GM23338 (cell line): ENCODE data around the gene SULF2. TPM values are rescaled to one million over a fixed set of nuclear protein-coding genes. Genes with fewer than 3 reads are reported as not detected.

Experiments used
- ATAC-seq: fragments of 200-7000 bp; cut with Tn5 transposase; 3 replicates; pipeline ENCODE4 v1.9.1; 2020
- DNase-seq: peaks from one replicate; pipeline ENCODE4 v3.0.0-alpha.2; 2015; ENCODE audit warnings: low spot score
- H2AFZ ChIP-seq: fragments of 200-600 bp; sonication (generic); 2 replicates; pipeline ENCODE4 v1.8.0; 2016; ENCODE audit warnings: antibody characterized with exemption, mild to moderate bottlenecking, moderate library complexity
- H3F3A ChIP-seq: fragments of 200-600 bp; sonication (generic); replicated peaks from 2 replicates; pipeline ENCODE4 v1.8.0; 2017; ENCODE audit warnings: antibody characterized with exemption, mixed run types, low read depth
- H3K27ac ChIP-seq: fragments of 200-600 bp; sonication (generic); 2 replicates; pipeline ENCODE4 v1.6.1; 2016; ENCODE audit warnings: low read depth
- H3K27me3 ChIP-seq: fragments of 200-600 bp; sonication (generic); 2 replicates; pipeline ENCODE4 v1.8.0; 2016; ENCODE audit warnings: mild to moderate bottlenecking, mixed run types, moderate library complexity; ENCODE audit not compliant: insufficient read depth
- H3K36me3 ChIP-seq: fragments of 200-600 bp; sonication (generic); 2 replicates; pipeline ENCODE4 v1.8.0; 2016; ENCODE audit warnings: mild to moderate bottlenecking; ENCODE audit not compliant: insufficient read depth
- H3K4me1 ChIP-seq: fragments of 200-600 bp; sonication (generic); 2 replicates; pipeline ENCODE4 v1.8.0; 2016; ENCODE audit warnings: mild to moderate bottlenecking, moderate library complexity; ENCODE audit not compliant: insufficient read depth
- H3K4me2 ChIP-seq: fragments of 200-600 bp; sonication (generic); 2 replicates; pipeline ENCODE4 v1.7.1; 2017; ENCODE audit warnings: mixed run types
- H3K4me3 ChIP-seq: fragments of 200-600 bp; sonication (generic); 2 replicates; pipeline ENCODE4 v1.6.1; 2016; ENCODE audit warnings: mixed run types
- H3K79me2 ChIP-seq: fragments of 200-600 bp; sonication (generic); replicated peaks from 2 replicates; pipeline ENCODE4 v1.8.0; 2017; ENCODE audit warnings: mild to moderate bottlenecking; ENCODE audit not compliant: insufficient read depth
- H3K9me2 ChIP-seq: fragments of 200-600 bp; sonication (generic); 2 replicates; pipeline ENCODE4 v1.8.0; 2017; ENCODE audit not compliant: insufficient read depth
- H4K20me1 ChIP-seq: fragments of 200-600 bp; sonication (generic); replicated peaks from 2 replicates; pipeline ENCODE4 v1.8.0; 2017; ENCODE audit warnings: mild to moderate bottlenecking; ENCODE audit not compliant: insufficient read depth
- H3K27ac Mint-ChIP-seq: 2 replicates; pipeline ENCODE4 v1.8.0; 2020; ENCODE audit warnings: inconsistent platforms, mild to moderate bottlenecking, moderate library complexity, mixed read lengths
- H3K27me3 Mint-ChIP-seq: 3 replicates; pipeline ENCODE4 v1.8.0; 2022; ENCODE audit warnings: low read depth, mild to moderate bottlenecking, moderate library complexity, mixed read lengths, inconsistent platforms; ENCODE audit not compliant: insufficient read depth, poor library complexity
- H3K36me3 Mint-ChIP-seq: 3 replicates; pipeline ENCODE4 v1.8.0; 2021; ENCODE audit warnings: low read depth, mild to moderate bottlenecking, inconsistent platforms, moderate library complexity, mixed read lengths
- H3K4me1 Mint-ChIP-seq: 3 replicates; pipeline ENCODE4 v1.8.0; 2020; ENCODE audit warnings: mild to moderate bottlenecking, inconsistent platforms, mixed read lengths
- H3K4me3 Mint-ChIP-seq: 3 replicates; pipeline ENCODE4 v1.8.0; 2021; ENCODE audit warnings: moderate library complexity, mild to moderate bottlenecking, inconsistent platforms, mixed read lengths
- H3K9me3 Mint-ChIP-seq: 3 replicates; pipeline ENCODE4 v1.8.0; 2020; ENCODE audit warnings: moderate library complexity, mild to moderate bottlenecking, inconsistent platforms, mixed read lengths
- CREB1 ChIP-seq: fragments of 250-450 bp; sonication (Bioruptor Pico); IDR thresholded peaks from 2 replicates; pipeline ENCODE4 v1.5.0; 2020; ENCODE audit warnings: low read depth, mild to moderate bottlenecking, moderate library complexity
- EZH2 ChIP-seq: fragments of 200-600 bp; sonication (generic); IDR thresholded peaks from one replicate; pipeline ENCODE4 v1.8.0; 2017; ENCODE audit warnings: antibody characterized with exemption, mild to moderate bottlenecking, low read depth; ENCODE audit not compliant: unreplicated experiment
- JUNB ChIP-seq: IDR thresholded peaks from one replicate; pipeline ENCODE4 v1.6.1; 2016; ENCODE audit warnings: antibody characterized with exemption; ENCODE audit not compliant: unreplicated experiment
- NANOG ChIP-seq: IDR thresholded peaks from 2 replicates; pipeline ENCODE4 v1.6.1; 2016; ENCODE audit warnings: antibody characterized with exemption, borderline replicate concordance
- POLR2AphosphoS5 ChIP-seq: IDR thresholded peaks from 2 replicates; pipeline ENCODE4 v1.6.1; 2016; ENCODE audit warnings: antibody characterized with exemption, low read depth
- ZNF114 ChIP-seq: fragments of 250-450 bp; sonication (Bioruptor Pico); IDR thresholded peaks from 2 replicates; pipeline ENCODE4 v1.5.0; 2020; ENCODE audit warnings: mild to moderate bottlenecking, moderate library complexity
- ZNF331 ChIP-seq: fragments of 250-450 bp; sonication (Bioruptor Pico); IDR thresholded peaks from 2 replicates; pipeline ENCODE4 v1.5.0; 2020; ENCODE audit warnings: low read depth, mild to moderate bottlenecking, moderate library complexity
- polyA plus RNA-seq: library from polyadenylated mRNA; unstranded; fragments of >200 nt; fragmentation: Nextera tagmentation; extraction: Ambion mirVana; gene quantifications from 2 replicates; pipeline ENCODE4 v1.2.1, GENCODE V29; 2016
- total RNA-seq: library from RNA; depleted of rRNA; stranded (reverse); fragments of >200 nt; shearing (Covaris generic); gene quantifications from 2 replicates; pipeline ENCODE4 v1.2.3, GENCODE V29; 2014
- TF ChIP-seq, protein P1 (sequence below): fragments of 250-450 bp; sonication (Bioruptor Pico); IDR thresholded peaks from 2 replicates; pipeline ENCODE4 v1.5.0; 2020; ENCODE audit warnings: mild to moderate bottlenecking, moderate library complexity

Gene SULF2
- total and polyA plus RNA-seq, 2 experiments from 2014 or later, result 9.5 to 20.7 TPM

DNA sequence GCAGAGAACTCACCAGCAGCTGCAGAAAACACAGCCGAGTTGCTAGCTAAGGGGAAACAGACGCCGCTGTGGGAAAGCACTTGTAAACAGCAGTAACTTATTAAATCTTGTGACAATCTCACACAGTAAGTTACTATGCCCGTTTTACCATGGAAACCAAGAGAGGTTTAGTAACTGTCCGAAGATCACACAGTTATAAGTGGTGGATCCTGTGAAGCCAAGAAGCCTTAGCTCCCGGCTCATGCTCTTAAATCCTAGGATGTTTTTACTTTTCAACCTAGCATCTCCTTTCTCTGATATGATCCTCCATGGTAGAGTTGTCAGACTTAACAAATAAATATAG, 1.5 kb upstream of the SULF2 start:
- Histone ChIP-seq H3K27me3 (peaks cover 48% of the 10 kb centered on the region), H3K79me2 (no peaks in the 10 kb centered on the region), H3K4me2 (peak overlapping the region; percentile 82), H3K9me2 (no peaks in the 10 kb centered on the region), H3K4me3 (peak overlapping the region; percentile 82), H3K4me1 (peaks cover 12% of the 10 kb centered on the region; the same call in 1 of the 2 replicates), H3K27ac (no peak overlapping the region), H4K20me1 (no peaks in the 10 kb centered on the region), H2AFZ (no peak overlapping the region; the same call in 1 of the 2 replicates), H3F3A (0 out of 2 replicates have a peak, but pooled peaks cover 3% of the 10 kb centered on the region), H3K36me3 (no peaks in the 10 kb centered on the region)
- peak overlapping the region; percentile 89 for H3K4me3 Mint-ChIP-seq
- DNase-seq, result no peak
- ATAC-seq, result peak; percentile 2; the same call in 2 of the 3 replicates
- peaks cover 27% of the 10 kb centered on the region for H3K27me3 Mint-ChIP-seq
- no peak overlapping the region for H3K27ac Mint-ChIP-seq
- no peaks in the 10 kb centered on the region; the same call in 2 of the 3 replicates for H3K36me3 Mint-ChIP-seq
- peak; percentile 4 for TF ChIP-seq EZH2
- TF ChIP-seq ZNF114 (CRISPR knock-in tag), result no peak
- TF ChIP-seq ZNF331, result no peak
- TF ChIP-seq POLR2AphosphoS5, result no peak
- TF ChIP-seq CREB1 (CRISPR knock-in tag), result no peak
- TF ChIP-seq, protein P1, sequence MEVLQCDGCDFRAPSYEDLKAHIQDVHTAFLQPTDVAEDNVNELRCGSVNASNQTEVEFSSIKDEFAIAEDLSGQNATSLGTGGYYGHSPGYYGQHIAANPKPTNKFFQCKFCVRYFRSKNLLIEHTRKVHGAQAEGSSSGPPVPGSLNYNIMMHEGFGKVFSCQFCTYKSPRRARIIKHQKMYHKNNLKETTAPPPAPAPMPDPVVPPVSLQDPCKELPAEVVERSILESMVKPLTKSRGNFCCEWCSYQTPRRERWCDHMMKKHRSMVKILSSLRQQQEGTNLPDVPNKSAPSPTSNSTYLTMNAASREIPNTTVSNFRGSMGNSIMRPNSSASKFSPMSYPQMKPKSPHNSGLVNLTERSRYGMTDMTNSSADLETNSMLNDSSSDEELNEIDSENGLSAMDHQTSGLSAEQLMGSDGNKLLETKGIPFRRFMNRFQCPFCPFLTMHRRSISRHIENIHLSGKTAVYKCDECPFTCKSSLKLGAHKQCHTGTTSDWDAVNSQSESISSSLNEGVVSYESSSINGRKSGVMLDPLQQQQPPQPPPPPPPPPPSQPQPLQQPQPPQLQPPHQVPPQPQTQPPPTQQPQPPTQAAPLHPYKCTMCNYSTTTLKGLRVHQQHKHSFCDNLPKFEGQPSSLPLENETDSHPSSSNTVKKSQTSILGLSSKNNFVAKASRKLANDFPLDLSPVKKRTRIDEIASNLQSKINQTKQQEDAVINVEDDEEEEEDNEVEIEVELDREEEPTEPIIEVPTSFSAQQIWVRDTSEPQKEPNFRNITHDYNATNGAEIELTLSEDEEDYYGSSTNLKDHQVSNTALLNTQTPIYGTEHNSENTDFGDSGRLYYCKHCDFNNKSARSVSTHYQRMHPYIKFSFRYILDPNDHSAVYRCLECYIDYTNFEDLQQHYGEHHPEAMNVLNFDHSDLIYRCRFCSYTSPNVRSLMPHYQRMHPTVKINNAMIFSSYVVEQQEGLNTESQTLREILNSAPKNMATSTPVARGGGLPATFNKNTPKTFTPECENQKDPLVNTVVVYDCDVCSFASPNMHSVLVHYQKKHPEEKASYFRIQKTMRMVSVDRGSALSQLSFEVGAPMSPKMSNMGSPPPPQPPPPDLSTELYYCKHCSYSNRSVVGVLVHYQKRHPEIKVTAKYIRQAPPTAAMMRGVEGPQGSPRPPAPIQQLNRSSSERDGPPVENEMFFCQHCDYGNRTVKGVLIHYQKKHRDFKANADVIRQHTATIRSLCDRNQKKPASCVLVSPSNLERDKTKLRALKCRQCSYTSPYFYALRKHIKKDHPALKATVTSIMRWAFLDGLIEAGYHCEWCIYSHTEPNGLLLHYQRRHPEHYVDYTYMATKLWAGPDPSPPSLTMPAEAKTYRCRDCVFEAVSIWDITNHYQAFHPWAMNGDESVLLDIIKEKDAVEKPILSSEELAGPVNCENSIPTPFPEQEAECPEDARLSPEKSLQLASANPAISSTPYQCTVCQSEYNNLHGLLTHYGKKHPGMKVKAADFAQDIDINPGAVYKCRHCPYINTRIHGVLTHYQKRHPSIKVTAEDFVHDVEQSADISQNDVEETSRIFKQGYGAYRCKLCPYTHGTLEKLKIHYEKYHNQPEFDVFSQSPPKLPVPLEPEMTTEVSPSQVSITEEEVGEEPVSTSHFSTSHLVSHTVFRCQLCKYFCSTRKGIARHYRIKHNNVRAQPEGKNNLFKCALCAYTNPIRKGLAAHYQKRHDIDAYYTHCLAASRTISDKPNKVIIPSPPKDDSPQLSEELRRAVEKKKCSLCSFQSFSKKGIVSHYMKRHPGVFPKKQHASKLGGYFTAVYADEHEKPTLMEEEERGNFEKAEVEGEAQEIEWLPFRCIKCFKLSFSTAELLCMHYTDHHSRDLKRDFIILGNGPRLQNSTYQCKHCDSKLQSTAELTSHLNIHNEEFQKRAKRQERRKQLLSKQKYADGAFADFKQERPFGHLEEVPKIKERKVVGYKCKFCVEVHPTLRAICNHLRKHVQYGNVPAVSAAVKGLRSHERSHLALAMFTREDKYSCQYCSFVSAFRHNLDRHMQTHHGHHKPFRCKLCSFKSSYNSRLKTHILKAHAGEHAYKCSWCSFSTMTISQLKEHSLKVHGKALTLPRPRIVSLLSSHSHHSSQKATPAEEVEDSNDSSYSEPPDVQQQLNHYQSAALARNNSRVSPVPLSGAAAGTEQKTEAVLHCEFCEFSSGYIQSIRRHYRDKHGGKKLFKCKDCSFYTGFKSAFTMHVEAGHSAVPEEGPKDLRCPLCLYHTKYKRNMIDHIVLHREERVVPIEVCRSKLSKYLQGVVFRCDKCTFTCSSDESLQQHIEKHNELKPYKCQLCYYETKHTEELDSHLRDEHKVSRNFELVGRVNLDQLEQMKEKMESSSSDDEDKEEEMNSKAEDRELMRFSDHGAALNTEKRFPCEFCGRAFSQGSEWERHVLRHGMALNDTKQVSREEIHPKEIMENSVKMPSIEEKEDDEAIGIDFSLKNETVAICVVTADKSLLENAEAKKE, result no peak
- TF ChIP-seq JUNB, result no peak
- TF ChIP-seq NANOG, result no peak
- H3K9me3 Mint-ChIP-seq, result no peaks in the 10 kb centered on the region
- peaks cover 31% of the 10 kb centered on the region for H3K4me1 Mint-ChIP-seq
